ENCODE data around the gene FABP6. TPM values are rescaled to one million over a fixed set of nuclear protein-coding genes. Genes with fewer than 3 reads are reported as not detected.

The FABP6 gene
- total RNA-seq, 1 donor from 2014 or later: 4.8 TPM

DNA sequence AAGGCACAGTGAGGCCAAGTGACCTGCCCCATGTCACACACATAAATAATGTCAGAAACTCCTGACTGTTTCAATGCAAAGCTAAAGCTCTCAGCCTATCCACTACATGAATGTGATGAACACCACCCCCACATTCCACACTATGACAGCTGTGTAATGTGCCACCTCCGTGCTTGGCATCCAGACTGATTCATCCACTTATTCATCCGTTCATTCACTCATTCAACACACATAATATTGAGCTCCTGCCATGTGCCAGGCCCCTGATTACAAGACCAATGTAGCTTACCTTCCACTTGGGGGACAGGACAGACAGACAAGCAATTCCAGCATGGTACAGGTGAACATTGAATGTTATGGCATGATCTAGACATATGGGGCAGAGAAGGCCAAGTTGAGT lies 46.2 kb upstream of the FABP6 start:
- Histone ChIP-seq H3K9me3 (ENCODE audit: low read depth) (no peaks in the 10 kb centered on the region), H3K79me2 (ENCODE audit: low read depth) (no peaks in the 10 kb centered on the region), H2AFZ (replicated peaks) (no peak overlapping the region), H3K9ac (no peak overlapping the region), H3K36me3 (no peaks in the 10 kb centered on the region), H3K4me2 (no peak overlapping the region), H3K4me3 (no peak overlapping the region), H3K27ac (no peak overlapping the region), H3F3A (ENCODE audit: low read depth) (peaks cover 3% of the 10 kb centered on the region), H4K20me1 (ENCODE audit: low read depth) (no peaks in the 10 kb centered on the region), H3K4me1 (peaks cover 7% of the 10 kb centered on the region), H3K27me3 (no peaks in the 10 kb centered on the region)
- TF ChIP-seq EZH2 (IDR thresholded peaks at IDR 0.05) (no peak), CTCF (IDR thresholded peaks at IDR 0.05) (no peak), EZH2phosphoT487 (IDR thresholded peaks at IDR 0.05) (no peak)
- DNase-seq (ENCODE audit: low spot score): no peak
- no peak overlapping the region for H3K27ac Mint-ChIP-seq
- H3K9me3 Mint-ChIP-seq: peaks cover 16% of the 10 kb centered on the region
- H3K36me3 Mint-ChIP-seq: no peaks in the 10 kb centered on the region
- peaks cover 2% of the 10 kb centered on the region for H3K27me3 Mint-ChIP-seq (ENCODE audit: insufficient read depth, low read depth)
- H3K4me1 Mint-ChIP-seq: peaks cover 9% of the 10 kb centered on the region
- no peak overlapping the region for H3K4me3 Mint-ChIP-seq

- DNase-seq (ENCODE audit: low spot score): no peak
- Histone ChIP-seq H3K9me3 (ENCODE audit: low read depth) (no peaks in the 10 kb centered on the region), H3K27ac (no peak overlapping the region), H3K27me3 (no peaks in the 10 kb centered on the region), H3K4me2 (no peak overlapping the region), H3K9ac (no peak overlapping the region), H3K79me2 (ENCODE audit: low read depth) (no peaks in the 10 kb centered on the region), H3K4me3 (no peak overlapping the region), H3K36me3 (no peaks in the 10 kb centered on the region), H2AFZ (replicated peaks) (no peak overlapping the region), H3K4me1 (peaks cover 13% of the 10 kb centered on the region), H4K20me1 (ENCODE audit: low read depth) (no peaks in the 10 kb centered on the region), H3F3A (ENCODE audit: low read depth) (peaks cover 12% of the 10 kb centered on the region)
- Mint-ChIP-seq H3K27me3 (ENCODE audit: insufficient read depth, low read depth) (peaks cover 8% of the 10 kb centered on the region), H3K27ac (peak overlapping the region; percentile 73), H3K9me3 (peaks cover 16% of the 10 kb centered on the region), H3K36me3 (no peaks in the 10 kb centered on the region), H3K4me3 (peak overlapping the region; percentile 5), H3K4me1 (peaks cover 14% of the 10 kb centered on the region)
- TF ChIP-seq EZH2phosphoT487 (IDR thresholded peaks at IDR 0.05) (no peak), CTCF (IDR thresholded peaks at IDR 0.05) (no peak), EZH2 (IDR thresholded peaks at IDR 0.05) (no peak)
Observed at GRCh38 chr5:160185626-160186360, 43.5 kb upstream of the FABP6 start.

DNA sequence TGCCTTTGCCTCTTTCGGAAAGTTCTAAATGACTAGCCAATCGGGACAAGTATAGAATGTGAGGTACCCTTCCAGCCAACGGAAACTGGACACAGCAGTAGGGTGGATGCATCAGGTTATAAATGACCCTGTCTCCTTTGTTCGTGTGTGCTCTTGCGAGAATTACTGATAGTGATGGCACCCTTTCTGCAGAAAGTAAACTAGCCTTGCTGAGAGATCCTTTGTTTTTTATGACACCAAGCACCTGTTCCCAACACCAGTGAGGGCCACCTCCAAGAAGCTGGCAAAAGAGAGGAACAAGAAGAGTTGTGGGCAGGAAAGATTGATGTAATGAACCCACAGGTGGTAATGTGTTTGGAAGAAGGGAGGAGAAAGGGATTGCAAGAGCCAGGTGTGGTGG lies 42.8 kb upstream of the FABP6 start:
- Histone ChIP-seq H3K27me3 (no peaks in the 10 kb centered on the region), H3K9ac (no peak overlapping the region), H3K9me3 (ENCODE audit: low read depth) (no peaks in the 10 kb centered on the region), H2AFZ (replicated peaks) (no peak overlapping the region), H4K20me1 (ENCODE audit: low read depth) (no peaks in the 10 kb centered on the region), H3K4me1 (peaks cover 13% of the 10 kb centered on the region), H3K4me2 (no peak overlapping the region), H3F3A (ENCODE audit: low read depth) (peaks cover 12% of the 10 kb centered on the region), H3K4me3 (no peak overlapping the region), H3K79me2 (ENCODE audit: low read depth) (no peaks in the 10 kb centered on the region), H3K36me3 (no peaks in the 10 kb centered on the region), H3K27ac (no peak overlapping the region)
- Mint-ChIP-seq H3K27me3 (ENCODE audit: insufficient read depth, low read depth) (peaks cover 8% of the 10 kb centered on the region), H3K4me1 (peaks cover 14% of the 10 kb centered on the region), H3K36me3 (no peaks in the 10 kb centered on the region), H3K9me3 (peaks cover 16% of the 10 kb centered on the region), H3K27ac (no peak overlapping the region), H3K4me3 (peak overlapping the region; percentile 1)
- no peak for DNase-seq (ENCODE audit: low spot score)
- no peak for TF ChIP-seq EZH2phosphoT487 (IDR thresholded peaks at IDR 0.05)
- TF ChIP-seq EZH2 (IDR thresholded peaks at IDR 0.05): no peak
- no peak for TF ChIP-seq CTCF (IDR thresholded peaks at IDR 0.05)
